ENCODE data around the gene MS4A10.

DNA sequence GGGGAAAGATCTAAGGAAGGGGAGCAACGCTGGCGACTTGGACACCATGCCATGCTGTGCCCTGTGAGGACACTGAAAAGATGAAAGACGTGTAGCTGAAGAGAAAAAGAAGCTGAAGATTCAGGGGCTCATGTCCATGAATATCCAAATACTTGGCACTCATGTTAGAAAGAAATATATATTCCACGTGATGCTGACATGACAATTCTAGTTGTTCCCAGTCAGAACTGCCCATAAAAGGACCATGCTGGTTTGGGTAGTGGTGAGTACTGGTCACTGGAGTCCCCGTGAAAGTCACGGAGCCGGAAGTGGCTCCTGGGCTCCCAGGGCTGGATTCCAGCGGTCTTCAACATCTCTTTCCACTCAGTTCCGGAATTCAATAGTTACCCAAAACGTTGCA lies 18.6 kb upstream of the MS4A10 start:
- TF ChIP-seq EP300 (IDR thresholded peaks at IDR 0.05; ENCODE audit: borderline replicate concordance) (no peak), TCF12 (IDR thresholded peaks at IDR 0.05; ENCODE audit: low read depth) (no peak), RAD21 (IDR thresholded peaks at IDR 0.05; ENCODE audit: low read depth) (no peak), CREB1 (IDR thresholded peaks at IDR 0.05; ENCODE audit: low read depth) (no peak), EGR1 (IDR thresholded peaks at IDR 0.05) (no peak), TAF1 (IDR thresholded peaks at IDR 0.05; ENCODE audit: low read depth) (no peak), TEAD4 (IDR thresholded peaks at IDR 0.05) (no peak)
- TF ChIP-seq, protein P1, sequence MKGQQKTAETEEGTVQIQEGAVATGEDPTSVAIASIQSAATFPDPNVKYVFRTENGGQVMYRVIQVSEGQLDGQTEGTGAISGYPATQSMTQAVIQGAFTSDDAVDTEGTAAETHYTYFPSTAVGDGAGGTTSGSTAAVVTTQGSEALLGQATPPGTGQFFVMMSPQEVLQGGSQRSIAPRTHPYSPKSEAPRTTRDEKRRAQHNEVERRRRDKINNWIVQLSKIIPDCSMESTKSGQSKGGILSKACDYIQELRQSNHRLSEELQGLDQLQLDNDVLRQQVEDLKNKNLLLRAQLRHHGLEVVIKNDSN (IDR thresholded peaks at IDR 0.05) = no peak
- TF ChIP-seq, protein P2, sequence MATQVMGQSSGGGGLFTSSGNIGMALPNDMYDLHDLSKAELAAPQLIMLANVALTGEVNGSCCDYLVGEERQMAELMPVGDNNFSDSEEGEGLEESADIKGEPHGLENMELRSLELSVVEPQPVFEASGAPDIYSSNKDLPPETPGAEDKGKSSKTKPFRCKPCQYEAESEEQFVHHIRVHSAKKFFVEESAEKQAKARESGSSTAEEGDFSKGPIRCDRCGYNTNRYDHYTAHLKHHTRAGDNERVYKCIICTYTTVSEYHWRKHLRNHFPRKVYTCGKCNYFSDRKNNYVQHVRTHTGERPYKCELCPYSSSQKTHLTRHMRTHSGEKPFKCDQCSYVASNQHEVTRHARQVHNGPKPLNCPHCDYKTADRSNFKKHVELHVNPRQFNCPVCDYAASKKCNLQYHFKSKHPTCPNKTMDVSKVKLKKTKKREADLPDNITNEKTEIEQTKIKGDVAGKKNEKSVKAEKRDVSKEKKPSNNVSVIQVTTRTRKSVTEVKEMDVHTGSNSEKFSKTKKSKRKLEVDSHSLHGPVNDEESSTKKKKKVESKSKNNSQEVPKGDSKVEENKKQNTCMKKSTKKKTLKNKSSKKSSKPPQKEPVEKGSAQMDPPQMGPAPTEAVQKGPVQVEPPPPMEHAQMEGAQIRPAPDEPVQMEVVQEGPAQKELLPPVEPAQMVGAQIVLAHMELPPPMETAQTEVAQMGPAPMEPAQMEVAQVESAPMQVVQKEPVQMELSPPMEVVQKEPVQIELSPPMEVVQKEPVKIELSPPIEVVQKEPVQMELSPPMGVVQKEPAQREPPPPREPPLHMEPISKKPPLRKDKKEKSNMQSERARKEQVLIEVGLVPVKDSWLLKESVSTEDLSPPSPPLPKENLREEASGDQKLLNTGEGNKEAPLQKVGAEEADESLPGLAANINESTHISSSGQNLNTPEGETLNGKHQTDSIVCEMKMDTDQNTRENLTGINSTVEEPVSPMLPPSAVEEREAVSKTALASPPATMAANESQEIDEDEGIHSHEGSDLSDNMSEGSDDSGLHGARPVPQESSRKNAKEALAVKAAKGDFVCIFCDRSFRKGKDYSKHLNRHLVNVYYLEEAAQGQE (IDR thresholded peaks at IDR 0.05; ENCODE audit: low read depth) = no peak
- TF ChIP-seq, protein P3, sequence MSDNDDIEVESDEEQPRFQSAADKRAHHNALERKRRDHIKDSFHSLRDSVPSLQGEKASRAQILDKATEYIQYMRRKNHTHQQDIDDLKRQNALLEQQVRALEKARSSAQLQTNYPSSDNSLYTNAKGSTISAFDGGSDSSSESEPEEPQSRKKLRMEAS (IDR thresholded peaks at IDR 0.05) = no peak
